ENCODE data around the gene GNPTG.
A peak's percentile ranks its signal among the peaks of the same experiment; 100 is the strongest.

Gene GNPTG

DNA sequence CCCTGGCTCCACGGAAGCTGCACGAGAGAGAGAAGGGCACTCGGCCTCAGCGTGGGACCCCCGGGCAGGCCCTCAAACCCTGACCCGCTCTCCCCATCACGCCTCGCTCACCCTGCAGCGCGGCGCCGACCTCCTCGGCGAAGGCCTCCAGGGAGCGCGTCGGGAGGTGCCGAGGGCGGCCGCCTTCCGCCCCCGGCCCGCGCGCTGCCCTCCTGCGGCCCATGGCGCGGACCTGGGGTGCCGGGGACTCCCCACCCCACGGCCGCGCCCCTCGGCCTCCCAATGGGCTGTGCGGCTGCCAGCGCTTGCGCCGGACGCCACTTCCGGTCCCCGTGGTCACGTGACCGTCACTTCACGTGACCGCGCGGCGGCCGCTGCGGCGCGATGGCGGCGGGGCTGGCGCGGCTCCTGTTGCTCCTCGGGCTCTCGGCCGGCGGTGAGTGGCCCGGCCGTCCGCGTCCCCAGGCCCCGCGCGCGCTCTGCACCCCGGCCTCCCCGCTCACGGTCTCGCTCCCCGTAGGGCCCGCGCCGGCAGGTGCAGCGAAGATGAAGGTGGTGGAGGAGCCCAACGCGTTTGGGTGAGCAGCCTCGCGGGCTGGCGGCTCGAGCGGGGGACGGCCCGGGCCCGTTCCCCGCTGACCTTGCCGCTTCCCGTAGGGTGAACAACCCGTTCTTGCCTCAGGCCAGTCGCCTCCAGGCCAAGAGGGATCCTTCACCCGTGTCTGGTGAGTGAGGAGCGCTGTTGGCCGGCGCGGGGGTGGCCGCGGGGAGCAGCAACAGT lies at the start of gene GNPTG, which contains the start of gene TSR3:
Gene GNPTG, plus strand, starts transcription at position 350 of the 781 bp plus-strand sequence. Its CDS starts 35 bp downstream, at position 385.
Gene TSR3, minus strand, starts transcription at position 297 of the 781 bp plus-strand sequence. Its CDS starts 74 bp downstream, at position 223.
- peak; percentile 89 for DNase-seq

DNA sequence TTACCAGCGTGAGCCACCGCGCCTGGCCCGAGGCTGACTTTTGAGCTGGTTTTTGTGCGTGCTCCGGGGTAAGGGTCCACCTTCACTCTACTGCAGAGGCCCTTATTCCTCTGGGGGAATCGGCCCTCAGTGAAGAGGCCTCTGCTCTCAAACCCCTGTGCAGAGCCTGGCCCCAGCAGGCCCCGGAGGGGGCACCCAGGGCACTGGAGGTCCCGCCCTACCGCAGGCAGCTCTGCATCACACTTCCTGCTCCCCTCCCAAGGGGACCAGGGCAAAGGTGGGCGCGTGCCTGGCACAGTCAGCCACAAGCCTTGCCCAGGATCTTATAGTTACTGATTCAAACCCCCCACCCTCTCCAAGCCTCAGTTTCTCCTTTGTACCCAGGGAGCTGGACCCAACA lies 45.9 kb upstream of the GNPTG start:
- DNase-seq, result no peak

DNA sequence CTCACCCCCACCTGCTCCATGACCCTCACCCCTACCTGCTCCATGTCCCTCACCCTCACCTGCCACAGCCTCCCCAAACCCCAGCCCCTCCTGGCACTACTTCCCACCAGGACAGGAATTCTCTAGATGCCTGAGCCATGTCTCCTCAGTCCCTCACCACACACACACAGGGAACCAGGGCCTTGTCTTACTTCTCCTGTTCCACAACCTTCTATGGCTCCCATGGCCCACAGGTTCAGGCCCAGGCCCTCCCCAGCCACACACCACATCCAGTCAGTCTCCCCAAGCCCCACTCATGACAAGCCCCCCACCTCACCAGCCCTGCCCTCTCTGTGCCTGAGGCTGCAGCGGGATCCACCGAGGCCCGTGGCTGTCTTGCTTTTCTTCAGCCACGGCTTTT lies 45.4 kb upstream of the GNPTG start:
- DNase-seq, result no peak

DNA sequence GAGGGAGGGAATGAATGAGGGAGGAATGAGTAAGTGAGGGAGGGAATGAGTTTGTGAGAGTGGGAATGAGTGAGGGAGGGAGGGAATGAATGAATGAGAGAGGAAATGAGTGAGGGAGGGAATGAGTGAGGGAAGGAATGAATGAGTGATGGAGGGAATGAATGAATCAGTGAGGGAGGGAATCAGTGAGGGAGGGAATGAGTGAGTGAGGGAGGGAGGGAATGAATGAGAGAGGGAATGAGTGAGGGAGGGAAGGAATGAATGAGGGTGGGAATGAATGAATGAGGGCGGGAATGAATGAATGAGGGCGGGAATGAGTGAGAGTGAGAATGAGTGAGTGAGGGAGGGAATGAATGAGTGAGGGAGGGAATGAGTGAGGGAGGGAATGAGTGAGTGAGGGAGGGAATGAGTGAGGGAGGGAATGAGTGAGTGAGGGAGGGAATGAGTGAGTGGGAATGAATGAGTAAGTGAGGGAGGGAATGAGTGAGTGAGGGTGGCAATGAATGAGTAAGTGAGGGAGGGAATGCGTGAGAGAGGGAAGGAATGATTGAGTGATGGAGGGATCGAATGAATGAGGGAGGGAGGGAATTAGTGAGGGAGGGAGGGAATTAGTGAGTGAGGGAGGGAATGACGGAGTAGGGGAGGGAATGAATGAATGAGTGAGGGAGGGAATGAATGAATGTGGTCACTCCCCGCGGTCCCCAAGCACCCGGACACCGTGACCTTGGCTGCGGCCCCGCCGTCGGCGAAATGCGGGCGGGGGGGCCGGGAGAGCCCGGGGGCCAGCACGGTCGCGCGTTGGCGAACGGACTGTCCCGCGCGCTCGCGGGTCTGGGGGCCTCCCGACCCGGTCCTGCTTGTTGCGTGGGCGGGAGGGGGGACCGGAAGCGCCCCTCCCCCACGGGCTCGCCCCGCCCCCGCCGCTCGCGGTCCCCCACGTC lies 43.4 kb upstream of the GNPTG start:
- DNase-seq, result peak; percentile 93

DNA sequence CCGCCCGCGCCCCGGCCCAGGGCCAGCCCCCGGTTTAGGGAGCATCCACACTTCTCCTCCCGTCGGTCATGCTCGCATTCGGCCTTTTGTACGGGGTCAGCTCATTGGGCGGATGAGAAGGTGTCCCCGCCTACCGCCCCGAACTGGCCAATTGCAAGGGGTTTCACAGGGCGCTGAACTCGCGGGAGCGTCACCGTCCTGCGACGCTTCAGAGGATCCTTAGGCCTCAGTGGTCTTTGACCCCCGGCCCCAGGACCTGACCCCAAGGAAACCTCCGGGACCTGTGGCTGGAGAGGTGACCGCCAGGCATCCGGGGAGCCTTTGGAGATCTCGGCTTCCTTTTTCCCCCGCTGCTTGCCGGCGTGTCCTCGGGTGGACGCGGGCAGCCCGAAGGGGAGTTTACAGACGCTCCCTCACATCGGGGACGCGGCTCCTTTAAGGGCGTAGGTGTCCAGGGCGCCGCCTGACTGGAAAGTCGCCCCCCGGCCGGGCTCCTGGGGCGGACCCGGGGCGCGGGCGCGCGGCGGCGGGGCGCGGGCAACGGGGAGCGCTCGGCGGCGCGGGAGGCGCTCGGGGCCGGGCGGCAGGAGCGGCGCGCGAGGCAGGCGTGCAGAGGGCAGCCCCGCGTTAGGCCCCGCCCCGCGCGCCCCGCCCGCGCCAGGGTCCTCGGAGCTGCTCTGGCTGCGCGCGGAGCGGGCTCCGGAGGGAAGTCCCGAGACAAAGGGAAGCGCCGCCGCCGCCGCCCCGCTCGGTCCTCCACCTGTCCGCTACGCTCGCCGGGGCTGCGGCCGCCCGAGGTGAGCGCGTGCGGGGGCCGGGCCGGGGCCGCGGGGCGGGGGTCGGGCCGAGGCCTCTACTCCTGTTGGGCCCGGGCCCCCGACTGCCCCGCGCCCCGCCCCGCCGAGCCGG lies 42.5 kb upstream of the GNPTG start, which contains the start of gene UBE2I:
Gene UBE2I, plus strand, starts transcription at position 660 of the 909 bp plus-strand sequence. CDS start 4,395 bp downstream, outside the sequence.
- peak; percentile 96 for DNase-seq

DNA sequence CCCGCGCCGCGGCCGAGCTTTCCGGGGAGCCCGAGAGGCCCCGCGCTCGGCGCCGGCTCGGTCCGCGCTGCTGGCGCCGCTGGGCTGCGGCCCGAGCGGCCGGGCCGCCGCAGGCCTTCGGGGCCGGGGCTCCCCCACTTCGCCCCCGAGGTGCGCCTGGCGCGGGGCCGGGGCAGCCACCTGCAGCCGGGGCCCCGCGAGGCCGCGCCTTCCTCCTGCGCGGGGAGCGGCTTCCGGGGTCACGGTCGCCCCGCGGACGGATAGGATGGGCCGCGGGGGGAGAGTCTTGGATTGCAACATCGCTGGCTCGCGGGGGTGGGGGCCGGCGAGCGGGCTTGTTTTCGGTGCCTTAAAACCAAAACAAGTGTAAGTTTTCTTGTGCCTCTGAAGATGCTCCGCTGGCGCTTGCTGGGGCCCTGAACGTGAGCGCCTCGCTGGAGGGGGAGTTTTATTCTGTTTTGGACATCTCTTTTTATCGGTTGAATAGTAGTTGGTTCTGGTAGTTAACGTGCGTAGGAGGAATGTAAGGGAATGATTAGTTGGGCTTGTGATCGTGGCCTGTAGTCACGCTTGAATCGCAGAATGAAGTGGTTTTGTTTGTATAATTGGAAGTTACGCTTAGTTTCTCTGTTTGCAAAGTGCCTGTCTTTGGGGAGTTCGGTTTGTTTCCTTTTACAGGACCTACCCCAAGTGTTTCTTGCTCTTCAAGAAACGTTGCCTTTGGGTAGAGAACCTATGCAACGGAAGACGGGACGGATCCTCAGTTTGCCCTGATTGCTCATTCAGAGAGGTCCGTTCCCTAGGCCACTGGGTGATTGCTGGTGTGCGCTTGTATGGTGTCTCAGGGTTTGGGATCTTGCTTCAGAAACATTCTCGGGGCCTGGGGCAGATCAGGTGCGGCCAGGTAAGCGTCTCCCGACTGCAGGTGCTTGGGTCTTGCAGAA lies 41.6 kb upstream of the GNPTG start:
- peak; percentile 58 for DNase-seq

DNA sequence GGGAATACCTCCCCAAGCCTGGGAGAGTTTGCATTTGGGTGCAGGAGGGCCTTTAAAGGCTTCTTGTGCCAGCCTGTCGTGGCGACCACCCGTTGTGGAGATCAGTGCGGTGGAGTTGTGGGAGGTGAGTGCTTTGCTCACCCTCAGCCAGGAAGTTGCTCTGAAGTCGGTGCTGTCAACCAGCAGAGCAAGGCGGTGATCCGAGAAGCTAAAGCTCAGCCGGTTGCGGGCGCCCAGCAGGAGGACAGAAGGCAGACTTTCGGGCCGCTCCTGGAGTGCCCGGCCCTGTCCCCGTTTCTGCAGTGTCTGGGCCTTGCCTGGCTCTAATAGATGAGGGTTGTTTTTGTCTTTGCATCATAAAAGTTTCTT lies 40.9 kb upstream of the GNPTG start:
- peak; percentile 38 for DNase-seq

DNA sequence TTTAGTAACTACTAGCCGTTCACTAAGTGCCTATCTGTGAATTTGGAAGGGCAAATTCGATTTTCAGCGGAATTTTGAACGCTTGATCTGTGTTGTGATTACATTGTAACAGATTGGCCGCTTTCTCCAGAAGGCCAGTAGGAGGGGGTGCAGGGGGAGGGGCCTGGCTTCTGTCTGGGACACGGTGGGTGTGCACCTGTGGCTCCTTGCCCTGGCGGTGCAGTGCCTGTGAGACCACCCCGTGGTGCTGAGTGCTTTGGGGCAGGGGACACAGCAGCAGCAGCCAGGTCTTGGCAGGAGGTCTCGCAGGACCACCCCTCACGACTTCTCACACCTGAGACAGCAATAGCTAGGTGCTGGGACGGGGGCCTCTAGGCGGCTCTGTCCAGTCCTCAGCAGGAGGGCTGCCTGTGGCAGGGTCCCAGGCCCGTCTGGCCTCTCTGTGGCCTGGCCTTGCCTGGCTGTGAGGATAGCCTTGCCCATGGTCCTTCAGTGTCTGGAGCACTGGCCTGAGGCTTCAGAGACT lies 40.5 kb upstream of the GNPTG start:
- DNase-seq, result no peak

DNA sequence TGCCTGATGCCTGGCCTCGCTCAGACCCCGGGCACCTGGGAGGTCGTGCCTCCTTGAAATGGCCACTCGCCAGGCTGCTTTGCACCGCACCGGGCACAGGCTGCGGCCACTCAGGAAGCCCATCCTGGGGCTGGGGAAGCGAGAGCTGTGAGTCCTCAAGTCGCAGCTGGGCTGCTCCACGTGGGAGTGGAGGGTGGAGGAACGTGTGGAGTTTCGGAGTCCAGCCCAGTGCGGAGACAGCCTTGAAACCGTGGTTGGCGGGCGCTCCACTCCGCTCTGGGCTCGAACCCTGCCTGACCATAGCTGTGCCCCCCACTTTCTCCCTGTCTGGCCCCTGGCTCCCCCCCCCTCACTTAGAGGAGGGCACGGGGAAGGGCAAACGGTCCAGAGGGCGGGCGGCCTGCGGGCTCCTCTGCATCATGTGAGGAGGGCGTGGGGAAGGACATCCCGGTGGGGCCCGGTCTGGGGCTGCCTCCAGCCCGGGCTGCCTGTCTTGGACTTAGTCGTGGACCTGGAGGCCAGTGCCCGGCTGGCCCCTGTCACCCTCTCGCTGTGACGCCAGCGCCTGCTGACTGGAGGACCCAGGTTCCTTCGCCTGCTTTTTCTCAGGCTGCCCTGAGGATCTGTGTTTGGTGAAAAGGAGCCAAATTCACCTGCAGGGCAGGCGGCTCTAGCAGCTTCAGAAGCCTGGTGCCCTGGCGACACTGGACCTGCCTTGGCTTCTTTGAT lies 39.8 kb upstream of the GNPTG start:
- no peak for DNase-seq

DNA sequence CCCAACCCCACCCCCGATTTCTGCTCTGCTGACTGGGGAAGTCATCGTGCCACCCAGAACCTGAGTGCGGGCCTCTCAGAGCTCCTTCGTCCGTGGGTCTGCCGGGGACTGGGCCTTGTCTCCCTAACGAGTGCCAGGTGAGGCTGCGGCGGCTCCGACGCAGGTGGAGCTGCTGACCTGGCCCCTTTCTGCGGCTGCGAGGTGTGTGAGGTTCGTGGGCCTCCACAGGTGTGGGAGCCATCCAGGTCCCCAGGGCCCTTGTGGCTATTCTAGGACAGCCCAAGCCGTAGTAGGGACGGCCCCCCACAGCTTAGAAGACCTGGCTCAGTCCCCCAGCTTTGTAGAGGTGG lies 39.3 kb upstream of the GNPTG start:
- no peak for DNase-seq

DNA sequence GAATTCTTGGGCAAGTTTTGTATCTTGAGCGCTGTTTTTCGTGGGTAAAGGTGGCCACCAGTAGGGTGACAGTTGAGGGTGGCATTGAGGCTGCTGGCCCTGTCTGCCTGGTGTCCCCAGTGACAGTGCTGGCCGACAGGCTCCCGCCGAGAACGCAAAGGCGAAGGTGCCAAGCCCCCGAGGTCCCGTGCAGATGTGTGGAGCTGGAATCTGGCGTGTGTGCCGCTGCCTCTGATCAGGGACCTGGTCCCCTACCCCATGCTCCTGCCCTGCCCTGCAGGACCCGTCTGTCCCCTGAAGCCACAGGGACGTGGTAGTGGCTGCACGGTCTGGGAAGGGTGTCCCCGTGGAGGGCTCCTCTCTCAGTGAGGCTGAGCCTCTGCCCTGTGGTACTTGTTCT lies 38.8 kb upstream of the GNPTG start:
- DNase-seq, result no peak

DNA sequence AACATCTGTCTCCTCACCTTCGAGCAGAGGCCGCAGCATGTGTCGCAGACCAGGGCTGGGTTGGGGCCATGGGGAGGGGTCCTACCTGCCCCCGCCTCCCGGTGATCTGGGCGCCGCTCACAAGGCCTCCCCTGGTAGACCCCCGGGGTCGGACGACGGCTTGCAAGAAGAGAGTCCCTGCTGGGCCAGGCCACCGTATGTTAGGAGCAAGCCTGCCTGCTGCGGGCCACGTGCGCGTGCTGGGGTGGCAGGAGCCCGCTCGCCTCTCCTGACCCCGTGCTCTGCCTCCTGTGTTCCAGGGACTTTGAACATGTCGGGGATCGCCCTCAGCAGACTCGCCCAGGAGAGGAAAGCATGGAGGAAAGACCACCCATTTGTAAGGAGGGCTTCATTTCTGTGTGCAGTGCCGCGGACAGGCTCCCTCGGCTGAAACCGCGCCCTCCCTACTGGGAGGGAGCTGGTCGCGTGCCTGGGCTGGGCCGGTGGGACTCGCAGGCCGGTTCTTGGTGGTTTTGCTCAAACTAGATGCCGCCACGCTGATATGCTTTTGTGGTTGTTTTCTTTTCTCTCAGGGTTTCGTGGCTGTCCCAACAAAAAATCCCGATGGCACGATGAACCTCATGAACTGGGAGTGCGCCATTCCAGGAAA lies 37.9 kb upstream of the GNPTG start:
- DNase-seq, result no peak

DNA sequence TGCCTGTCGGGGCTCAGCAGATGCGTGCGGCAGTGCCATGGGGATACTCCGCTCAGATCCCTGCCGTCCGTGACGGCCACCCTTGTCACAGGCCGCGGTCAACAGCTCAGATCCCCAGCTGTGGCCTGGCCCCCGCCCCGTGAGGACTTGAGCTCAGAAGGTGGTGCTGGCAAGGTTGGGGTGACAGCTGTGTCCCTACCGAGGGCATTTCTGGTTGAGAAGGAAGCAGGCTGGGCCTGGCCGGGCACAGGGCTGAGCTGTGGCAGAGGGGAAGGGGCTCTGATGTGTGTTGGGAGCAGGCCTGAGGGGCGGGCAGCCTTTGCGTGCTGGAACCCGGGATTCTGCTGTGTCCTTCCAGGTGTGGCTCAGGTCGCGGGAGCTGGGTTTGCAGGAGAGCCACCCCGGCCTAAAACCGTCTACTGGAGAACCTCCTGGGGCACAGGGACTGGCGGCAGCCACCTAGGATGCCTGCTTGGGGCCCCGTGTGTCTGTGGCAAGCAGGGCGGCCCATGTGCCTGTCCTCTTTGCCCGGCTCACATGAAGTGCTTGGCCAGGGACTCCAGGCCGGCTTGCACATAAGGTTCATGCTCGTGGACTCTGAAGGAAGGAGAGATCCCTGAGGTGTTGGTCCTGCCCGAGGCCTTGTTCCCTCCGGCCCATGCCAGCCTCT lies 37.2 kb upstream of the GNPTG start:
- DNase-seq, result no peak

DNA sequence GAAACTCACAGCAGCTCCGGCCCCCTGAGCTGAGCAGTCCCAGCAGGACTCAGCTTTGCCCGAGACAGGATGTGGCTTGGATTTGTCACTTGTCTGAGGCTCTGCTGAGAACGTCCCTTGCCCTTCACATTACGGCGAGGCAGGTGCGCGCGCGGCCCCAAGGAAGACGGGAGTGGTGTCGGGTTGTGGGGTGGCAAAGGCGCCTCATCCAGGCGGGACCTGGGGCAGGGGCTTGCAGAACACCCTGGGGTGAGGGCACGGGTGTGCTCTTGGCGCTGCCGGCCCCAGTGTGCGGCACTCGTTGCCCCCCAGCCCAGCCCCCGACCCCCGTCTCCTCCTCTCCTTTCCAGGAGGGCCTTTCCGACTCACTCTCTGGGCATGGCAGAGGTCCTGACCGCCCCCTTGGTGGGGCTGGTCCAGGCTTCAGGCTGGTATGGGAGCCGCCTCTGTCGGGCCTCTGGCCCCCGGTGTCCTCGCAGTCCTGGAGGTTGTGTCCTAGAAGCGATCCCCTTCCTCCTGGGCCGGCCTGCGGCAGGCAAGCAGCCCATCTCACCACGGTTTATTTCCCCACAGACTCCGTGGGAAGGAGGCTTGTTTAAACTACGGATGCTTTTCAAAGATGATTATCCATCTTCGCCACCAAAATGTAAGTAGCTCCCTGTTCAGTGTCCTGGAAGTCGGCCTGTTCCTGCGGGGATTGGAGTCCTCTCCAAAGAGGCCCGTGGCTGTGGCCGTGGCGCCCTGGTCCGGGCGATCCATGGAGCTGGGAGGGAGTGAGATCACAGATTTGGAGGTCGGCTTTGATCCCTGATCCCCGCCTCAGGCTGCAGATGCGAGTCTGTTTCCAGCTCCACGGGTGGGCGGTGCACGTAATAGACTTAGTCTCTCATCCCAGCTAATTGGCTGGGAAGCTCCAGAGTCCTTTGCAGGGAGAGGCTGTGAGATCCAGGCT lies 36.4 kb upstream of the GNPTG start:
- DNase-seq, result no peak

DNA sequence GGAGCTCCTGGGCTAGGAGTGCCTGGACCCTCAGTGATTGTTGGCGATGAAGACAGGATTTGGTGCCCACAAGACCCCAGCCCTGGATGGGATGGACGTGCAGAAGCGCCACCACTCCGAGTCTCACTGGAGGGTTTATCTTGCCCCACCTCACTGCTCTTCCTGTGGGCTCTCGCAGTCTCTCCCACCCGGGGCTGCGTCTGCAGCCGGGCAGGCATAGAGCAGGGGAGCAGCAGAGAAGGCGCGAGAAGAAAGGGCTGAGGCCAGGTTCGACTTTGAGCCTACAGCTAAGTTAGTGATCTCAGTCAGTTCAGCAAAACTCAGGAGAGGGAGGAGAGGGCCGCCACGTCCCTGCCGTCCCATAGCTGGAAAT lies 35.7 kb upstream of the GNPTG start:
- no peak for DNase-seq

DNA sequence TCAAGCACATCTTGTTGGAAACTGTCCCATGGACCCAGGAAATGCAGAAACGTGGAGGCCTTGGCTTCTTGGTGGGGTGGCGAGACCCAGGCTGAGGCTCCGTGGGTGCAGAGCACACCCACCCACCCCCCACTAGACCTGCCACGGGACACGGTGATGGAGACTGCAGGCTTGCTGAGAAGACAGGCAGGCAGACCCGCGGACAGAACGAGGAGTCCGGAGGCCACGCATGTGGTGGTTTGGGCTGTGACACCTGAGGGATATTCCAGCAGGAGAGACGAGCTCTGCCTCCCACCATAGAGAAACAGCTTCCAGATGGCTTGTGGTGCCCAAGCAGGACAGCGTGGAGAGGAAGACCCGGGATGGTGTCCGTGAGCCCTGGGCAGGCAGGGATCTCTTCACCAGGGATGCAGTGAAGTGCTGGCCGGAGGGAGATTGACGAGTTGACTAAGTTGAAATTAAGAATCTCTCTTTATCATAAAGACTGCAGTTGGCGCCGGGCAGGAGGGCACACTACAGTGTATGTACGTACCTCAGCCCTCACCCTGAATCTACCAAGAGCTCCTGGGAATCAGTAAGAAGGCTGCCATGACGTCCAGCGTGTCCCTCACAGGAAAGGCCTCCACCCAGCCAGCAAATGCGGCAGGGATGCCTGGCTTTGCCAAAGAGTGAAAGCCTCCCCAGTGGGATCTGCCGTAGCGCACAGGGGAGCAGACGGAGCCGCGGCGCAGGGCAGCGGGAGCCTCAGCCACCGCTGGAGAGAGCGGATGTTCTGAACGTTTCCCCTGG lies 34.1 kb upstream of the GNPTG start:
- no peak for DNase-seq

DNA sequence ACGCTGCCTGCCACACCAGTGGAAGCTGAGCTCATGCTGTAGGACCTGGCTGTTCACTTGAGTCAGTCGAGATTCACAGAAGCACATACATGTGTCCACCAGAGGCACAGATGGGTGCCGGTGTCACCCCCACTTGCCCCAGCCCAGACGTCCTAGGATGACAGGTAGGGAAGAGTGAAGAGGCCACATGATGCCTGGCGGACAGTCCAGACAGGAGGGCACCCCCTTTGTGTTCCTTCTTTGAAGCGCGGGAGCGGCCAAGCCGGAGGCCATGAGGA lies 33.5 kb upstream of the GNPTG start:
- no peak for DNase-seq

DNA sequence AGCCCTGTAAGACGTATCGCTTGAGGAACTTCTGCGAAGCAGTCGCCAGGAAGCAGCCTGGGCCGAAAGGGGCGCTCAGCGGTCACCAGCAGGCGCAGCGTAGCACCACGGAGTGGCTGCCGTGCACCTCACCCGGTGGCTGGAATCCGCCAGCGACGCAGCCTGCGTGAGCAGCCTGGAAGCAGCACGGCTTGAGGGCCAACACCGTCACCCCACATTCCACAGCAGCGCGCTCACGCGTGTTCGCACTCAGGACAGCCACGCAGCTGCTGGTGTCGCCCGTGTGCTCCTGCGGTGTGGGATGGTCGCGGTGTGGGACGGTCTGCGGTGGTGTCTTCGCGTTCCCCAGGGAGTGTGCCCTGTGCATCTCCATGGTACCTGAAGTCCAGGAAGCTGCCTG lies 32.7 kb upstream of the GNPTG start:
- no peak for DNase-seq
